GM23338 (cell line): ENCODE data around the gene BHLHE41. TPM values are rescaled to one million over a fixed set of nuclear protein-coding genes. Genes with fewer than 3 reads are reported as not detected.

Experiments
- ATAC-seq: fragments of 200-7000 bp; cut with Tn5 transposase; 3 replicates; pipeline ENCODE4 v1.9.1; 2020
- DNase-seq: peaks from one replicate; pipeline ENCODE4 v3.0.0-alpha.2; 2015; ENCODE audit warnings: low spot score
- H2AFZ ChIP-seq: fragments of 200-600 bp; sonication (generic); 2 replicates; pipeline ENCODE4 v1.8.0; 2016; ENCODE audit warnings: antibody characterized with exemption, mild to moderate bottlenecking, moderate library complexity
- H3F3A ChIP-seq: fragments of 200-600 bp; sonication (generic); replicated peaks from 2 replicates; pipeline ENCODE4 v1.8.0; 2017; ENCODE audit warnings: antibody characterized with exemption, mixed run types, low read depth
- H3K27ac ChIP-seq: fragments of 200-600 bp; sonication (generic); 2 replicates; pipeline ENCODE4 v1.6.1; 2016; ENCODE audit warnings: low read depth
- H3K27me3 ChIP-seq: fragments of 200-600 bp; sonication (generic); 2 replicates; pipeline ENCODE4 v1.8.0; 2016; ENCODE audit warnings: mild to moderate bottlenecking, mixed run types, moderate library complexity; ENCODE audit not compliant: insufficient read depth
- H3K36me3 ChIP-seq: fragments of 200-600 bp; sonication (generic); 2 replicates; pipeline ENCODE4 v1.8.0; 2016; ENCODE audit warnings: mild to moderate bottlenecking; ENCODE audit not compliant: insufficient read depth
- H3K4me1 ChIP-seq: fragments of 200-600 bp; sonication (generic); 2 replicates; pipeline ENCODE4 v1.8.0; 2016; ENCODE audit warnings: mild to moderate bottlenecking, moderate library complexity; ENCODE audit not compliant: insufficient read depth
- H3K4me2 ChIP-seq: fragments of 200-600 bp; sonication (generic); 2 replicates; pipeline ENCODE4 v1.7.1; 2017; ENCODE audit warnings: mixed run types
- H3K4me3 ChIP-seq: fragments of 200-600 bp; sonication (generic); 2 replicates; pipeline ENCODE4 v1.6.1; 2016; ENCODE audit warnings: mixed run types
- H3K79me2 ChIP-seq: fragments of 200-600 bp; sonication (generic); replicated peaks from 2 replicates; pipeline ENCODE4 v1.8.0; 2017; ENCODE audit warnings: mild to moderate bottlenecking; ENCODE audit not compliant: insufficient read depth
- H3K9me2 ChIP-seq: fragments of 200-600 bp; sonication (generic); 2 replicates; pipeline ENCODE4 v1.8.0; 2017; ENCODE audit not compliant: insufficient read depth
- H4K20me1 ChIP-seq: fragments of 200-600 bp; sonication (generic); replicated peaks from 2 replicates; pipeline ENCODE4 v1.8.0; 2017; ENCODE audit warnings: mild to moderate bottlenecking; ENCODE audit not compliant: insufficient read depth
- H3K27ac Mint-ChIP-seq: 2 replicates; pipeline ENCODE4 v1.8.0; 2020; ENCODE audit warnings: inconsistent platforms, mild to moderate bottlenecking, moderate library complexity, mixed read lengths
- H3K27me3 Mint-ChIP-seq: 3 replicates; pipeline ENCODE4 v1.8.0; 2022; ENCODE audit warnings: low read depth, mild to moderate bottlenecking, moderate library complexity, mixed read lengths, inconsistent platforms; ENCODE audit not compliant: insufficient read depth, poor library complexity
- H3K36me3 Mint-ChIP-seq: 3 replicates; pipeline ENCODE4 v1.8.0; 2021; ENCODE audit warnings: low read depth, mild to moderate bottlenecking, inconsistent platforms, moderate library complexity, mixed read lengths
- H3K4me1 Mint-ChIP-seq: 3 replicates; pipeline ENCODE4 v1.8.0; 2020; ENCODE audit warnings: mild to moderate bottlenecking, inconsistent platforms, mixed read lengths
- H3K4me3 Mint-ChIP-seq: 3 replicates; pipeline ENCODE4 v1.8.0; 2021; ENCODE audit warnings: moderate library complexity, mild to moderate bottlenecking, inconsistent platforms, mixed read lengths
- H3K9me3 Mint-ChIP-seq: 3 replicates; pipeline ENCODE4 v1.8.0; 2020; ENCODE audit warnings: moderate library complexity, mild to moderate bottlenecking, inconsistent platforms, mixed read lengths
- CREB1 ChIP-seq: fragments of 250-450 bp; sonication (Bioruptor Pico); IDR thresholded peaks from 2 replicates; pipeline ENCODE4 v1.5.0; 2020; ENCODE audit warnings: low read depth, mild to moderate bottlenecking, moderate library complexity
- EZH2 ChIP-seq: fragments of 200-600 bp; sonication (generic); IDR thresholded peaks from one replicate; pipeline ENCODE4 v1.8.0; 2017; ENCODE audit warnings: antibody characterized with exemption, mild to moderate bottlenecking, low read depth; ENCODE audit not compliant: unreplicated experiment
- EZH2phosphoT487 ChIP-seq: fragments of 200-600 bp; sonication (generic); IDR thresholded peaks from one replicate; pipeline ENCODE4 v1.8.1; 2018; ENCODE audit warnings: antibody characterized with exemption; ENCODE audit not compliant: unreplicated experiment
- JUNB ChIP-seq: IDR thresholded peaks from one replicate; pipeline ENCODE4 v1.6.1; 2016; ENCODE audit warnings: antibody characterized with exemption; ENCODE audit not compliant: unreplicated experiment
- POLR2AphosphoS5 ChIP-seq: IDR thresholded peaks from 2 replicates; pipeline ENCODE4 v1.6.1; 2016; ENCODE audit warnings: antibody characterized with exemption, low read depth
- STAT1 ChIP-seq: IDR thresholded peaks from one replicate; pipeline ENCODE4 v1.6.1; 2016; ENCODE audit warnings: antibody characterized with exemption; ENCODE audit not compliant: unreplicated experiment
- ZNF114 ChIP-seq: fragments of 250-450 bp; sonication (Bioruptor Pico); IDR thresholded peaks from 2 replicates; pipeline ENCODE4 v1.5.0; 2020; ENCODE audit warnings: mild to moderate bottlenecking, moderate library complexity
- polyA plus RNA-seq: library from polyadenylated mRNA; unstranded; fragments of >200 nt; fragmentation: Nextera tagmentation; extraction: Ambion mirVana; gene quantifications from 2 replicates; pipeline ENCODE4 v1.2.1, GENCODE V29; 2016
- total RNA-seq: library from RNA; depleted of rRNA; stranded (reverse); fragments of >200 nt; shearing (Covaris generic); gene quantifications from 2 replicates; pipeline ENCODE4 v1.2.3, GENCODE V29; 2014
- TF ChIP-seq, protein P1 (sequence below), 2 experiments: fragments of 200-600 bp in 1 of 2; sonication (generic) in 1 of 2; conservative IDR thresholded peaks; 2 replicates each; pipeline versions ENCODE4 v1.5.1 to v1.6.1; 2016 to 2017; ENCODE audit warnings: antibody characterized with exemption in 2 of 2, low read depth in 2 of 2, mild to moderate bottlenecking in 2 of 2, moderate library complexity in 1 of 2
- TF ChIP-seq, protein P2 (sequence below): IDR thresholded peaks from 2 replicates; pipeline ENCODE4 v1.6.1; 2016; ENCODE audit warnings: antibody characterized with exemption
- TF ChIP-seq, protein P3 (sequence below): IDR thresholded peaks from one replicate; pipeline ENCODE4 v1.6.1; 2018; ENCODE audit warnings: antibody characterized with exemption; ENCODE audit not compliant: unreplicated experiment

BHLHE41 gene
- total and polyA plus RNA-seq, 2 experiments from 2014 or later, result 1.6 to 2.9 TPM

DNA sequence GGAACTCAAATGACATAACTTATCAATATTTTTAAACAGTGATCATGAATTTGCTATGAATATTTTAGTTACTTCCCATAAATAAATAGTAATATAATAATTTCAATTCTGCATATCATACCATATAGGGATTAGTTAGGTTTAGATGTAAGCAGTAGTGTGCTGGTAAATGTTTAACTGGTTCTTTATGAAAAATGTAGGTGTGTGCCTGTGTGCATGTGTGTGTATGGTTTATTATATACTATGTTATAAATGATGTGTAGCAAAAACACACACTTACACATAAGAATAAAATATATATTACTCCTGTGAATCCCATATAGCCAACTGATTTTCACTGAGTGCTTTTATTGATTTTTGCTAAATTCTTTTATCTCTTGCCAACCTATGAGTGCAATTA, 14.0 kb upstream of the BHLHE41 start (continued):
- TF ChIP-seq, protein P1, sequence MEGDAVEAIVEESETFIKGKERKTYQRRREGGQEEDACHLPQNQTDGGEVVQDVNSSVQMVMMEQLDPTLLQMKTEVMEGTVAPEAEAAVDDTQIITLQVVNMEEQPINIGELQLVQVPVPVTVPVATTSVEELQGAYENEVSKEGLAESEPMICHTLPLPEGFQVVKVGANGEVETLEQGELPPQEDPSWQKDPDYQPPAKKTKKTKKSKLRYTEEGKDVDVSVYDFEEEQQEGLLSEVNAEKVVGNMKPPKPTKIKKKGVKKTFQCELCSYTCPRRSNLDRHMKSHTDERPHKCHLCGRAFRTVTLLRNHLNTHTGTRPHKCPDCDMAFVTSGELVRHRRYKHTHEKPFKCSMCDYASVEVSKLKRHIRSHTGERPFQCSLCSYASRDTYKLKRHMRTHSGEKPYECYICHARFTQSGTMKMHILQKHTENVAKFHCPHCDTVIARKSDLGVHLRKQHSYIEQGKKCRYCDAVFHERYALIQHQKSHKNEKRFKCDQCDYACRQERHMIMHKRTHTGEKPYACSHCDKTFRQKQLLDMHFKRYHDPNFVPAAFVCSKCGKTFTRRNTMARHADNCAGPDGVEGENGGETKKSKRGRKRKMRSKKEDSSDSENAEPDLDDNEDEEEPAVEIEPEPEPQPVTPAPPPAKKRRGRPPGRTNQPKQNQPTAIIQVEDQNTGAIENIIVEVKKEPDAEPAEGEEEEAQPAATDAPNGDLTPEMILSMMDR (conservative IDR thresholded peaks at IDR 0.05; ENCODE audit: low read depth in 2 of 2), result no peak
- TF ChIP-seq EZH2phosphoT487, result no peak
- no peak for TF ChIP-seq STAT1

DNA sequence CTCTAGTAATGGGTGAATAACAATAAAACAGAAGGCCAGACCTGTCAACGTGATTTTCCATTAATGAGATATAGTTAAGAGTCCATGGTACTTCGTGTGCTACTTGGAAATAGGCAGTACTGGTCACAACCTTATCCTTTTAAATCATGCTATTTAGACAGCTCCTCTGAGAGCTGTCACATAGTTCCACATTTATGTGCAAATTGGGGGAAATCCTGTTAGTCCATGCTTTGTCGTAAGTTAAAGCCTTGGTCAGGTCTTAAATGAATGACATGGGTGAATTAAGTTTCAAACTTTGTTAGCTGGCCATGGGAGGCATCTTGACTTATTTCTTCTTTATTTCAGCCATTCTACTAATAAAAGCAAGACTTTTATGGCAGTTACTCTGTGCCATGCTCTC, 11.9 kb upstream of the BHLHE41 start:
- ATAC-seq, result no peak
- Histone ChIP-seq H3K79me2 (no peaks in the 10 kb centered on the region), H3K9me2 (no peaks in the 10 kb centered on the region), H4K20me1 (no peaks in the 10 kb centered on the region), H2AFZ (no peak overlapping the region), H3K27me3 (0 out of 2 replicates have a peak, but pooled peaks cover 3% of the 10 kb centered on the region), H3K27ac (no peak overlapping the region), H3F3A (no peaks in the 10 kb centered on the region), H3K4me2 (no peak overlapping the region), H3K4me3 (no peak overlapping the region), H3K4me1 (no peaks in the 10 kb centered on the region; the same call in 1 of the 2 replicates), H3K36me3 (no peaks in the 10 kb centered on the region)
- H3K36me3 Mint-ChIP-seq, result no peaks in the 10 kb centered on the region
- H3K4me3 Mint-ChIP-seq, result no peak overlapping the region
- peaks cover 18% of the 10 kb centered on the region for H3K4me1 Mint-ChIP-seq
- peaks cover 2% of the 10 kb centered on the region for H3K27me3 Mint-ChIP-seq
- DNase-seq, result no peak
- no peak overlapping the region for H3K27ac Mint-ChIP-seq
- TF ChIP-seq EZH2, result no peak
- TF ChIP-seq STAT1, result no peak
- no peaks in the 10 kb centered on the region for H3K9me3 Mint-ChIP-seq

DNA sequence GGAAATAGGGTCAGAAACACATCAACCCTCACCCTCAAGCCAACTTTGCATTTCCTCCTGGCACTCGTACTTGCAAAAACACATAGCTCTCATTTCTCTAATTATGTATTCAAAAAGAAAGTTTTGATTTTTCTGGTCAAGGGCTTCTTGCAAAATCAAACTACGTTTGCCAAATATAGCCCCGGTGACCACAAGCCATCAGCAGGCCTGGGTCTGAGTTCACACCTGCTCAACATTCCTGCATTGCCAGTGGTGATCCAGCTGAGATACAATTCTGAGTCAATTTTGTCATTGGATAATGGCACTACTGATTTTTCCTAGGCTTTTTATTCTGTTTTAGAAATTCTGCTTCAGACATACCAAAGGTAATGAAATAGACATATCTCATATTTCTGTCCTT, 10.7 kb upstream of the BHLHE41 start:
- Mint-ChIP-seq H3K4me3 (no peak overlapping the region), H3K27ac (no peak overlapping the region), H3K9me3 (no peaks in the 10 kb centered on the region), H3K4me1 (peaks cover 22% of the 10 kb centered on the region), H3K27me3 (peaks cover 2% of the 10 kb centered on the region), H3K36me3 (no peaks in the 10 kb centered on the region)
- ATAC-seq (no peak; the same call in 2 of the 3 replicates), DNase-seq (no peak)
- Histone ChIP-seq H3K4me1 (no peaks in the 10 kb centered on the region; the same call in 1 of the 2 replicates), H3F3A (no peaks in the 10 kb centered on the region), H3K36me3 (no peaks in the 10 kb centered on the region), H2AFZ (no peak overlapping the region), H4K20me1 (no peaks in the 10 kb centered on the region), H3K79me2 (no peaks in the 10 kb centered on the region), H3K4me3 (no peak overlapping the region), H3K27ac (no peak overlapping the region), H3K9me2 (no peaks in the 10 kb centered on the region), H3K4me2 (no peak overlapping the region), H3K27me3 (peaks cover 13% of the 10 kb centered on the region; the same call in 1 of the 2 replicates)
- TF ChIP-seq, protein P2, sequence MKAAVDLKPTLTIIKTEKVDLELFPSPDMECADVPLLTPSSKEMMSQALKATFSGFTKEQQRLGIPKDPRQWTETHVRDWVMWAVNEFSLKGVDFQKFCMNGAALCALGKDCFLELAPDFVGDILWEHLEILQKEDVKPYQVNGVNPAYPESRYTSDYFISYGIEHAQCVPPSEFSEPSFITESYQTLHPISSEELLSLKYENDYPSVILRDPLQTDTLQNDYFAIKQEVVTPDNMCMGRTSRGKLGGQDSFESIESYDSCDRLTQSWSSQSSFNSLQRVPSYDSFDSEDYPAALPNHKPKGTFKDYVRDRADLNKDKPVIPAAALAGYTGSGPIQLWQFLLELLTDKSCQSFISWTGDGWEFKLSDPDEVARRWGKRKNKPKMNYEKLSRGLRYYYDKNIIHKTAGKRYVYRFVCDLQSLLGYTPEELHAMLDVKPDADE, result no peak
- TF ChIP-seq JUNB, result no peak
- TF ChIP-seq POLR2AphosphoS5, result no peak
- TF ChIP-seq, protein P3, sequence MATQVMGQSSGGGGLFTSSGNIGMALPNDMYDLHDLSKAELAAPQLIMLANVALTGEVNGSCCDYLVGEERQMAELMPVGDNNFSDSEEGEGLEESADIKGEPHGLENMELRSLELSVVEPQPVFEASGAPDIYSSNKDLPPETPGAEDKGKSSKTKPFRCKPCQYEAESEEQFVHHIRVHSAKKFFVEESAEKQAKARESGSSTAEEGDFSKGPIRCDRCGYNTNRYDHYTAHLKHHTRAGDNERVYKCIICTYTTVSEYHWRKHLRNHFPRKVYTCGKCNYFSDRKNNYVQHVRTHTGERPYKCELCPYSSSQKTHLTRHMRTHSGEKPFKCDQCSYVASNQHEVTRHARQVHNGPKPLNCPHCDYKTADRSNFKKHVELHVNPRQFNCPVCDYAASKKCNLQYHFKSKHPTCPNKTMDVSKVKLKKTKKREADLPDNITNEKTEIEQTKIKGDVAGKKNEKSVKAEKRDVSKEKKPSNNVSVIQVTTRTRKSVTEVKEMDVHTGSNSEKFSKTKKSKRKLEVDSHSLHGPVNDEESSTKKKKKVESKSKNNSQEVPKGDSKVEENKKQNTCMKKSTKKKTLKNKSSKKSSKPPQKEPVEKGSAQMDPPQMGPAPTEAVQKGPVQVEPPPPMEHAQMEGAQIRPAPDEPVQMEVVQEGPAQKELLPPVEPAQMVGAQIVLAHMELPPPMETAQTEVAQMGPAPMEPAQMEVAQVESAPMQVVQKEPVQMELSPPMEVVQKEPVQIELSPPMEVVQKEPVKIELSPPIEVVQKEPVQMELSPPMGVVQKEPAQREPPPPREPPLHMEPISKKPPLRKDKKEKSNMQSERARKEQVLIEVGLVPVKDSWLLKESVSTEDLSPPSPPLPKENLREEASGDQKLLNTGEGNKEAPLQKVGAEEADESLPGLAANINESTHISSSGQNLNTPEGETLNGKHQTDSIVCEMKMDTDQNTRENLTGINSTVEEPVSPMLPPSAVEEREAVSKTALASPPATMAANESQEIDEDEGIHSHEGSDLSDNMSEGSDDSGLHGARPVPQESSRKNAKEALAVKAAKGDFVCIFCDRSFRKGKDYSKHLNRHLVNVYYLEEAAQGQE, result no peak
- TF ChIP-seq ZNF114 (CRISPR knock-in tag), result no peak
- TF ChIP-seq CREB1 (CRISPR knock-in tag), result no peak
